Gastrocnemius medialis (tissue), 4 donors: Measurements from ENCODE around the gene C2CD4A. TPM values are rescaled to one million over a fixed set of nuclear protein-coding genes. Genes with fewer than 3 reads are reported as not detected.

Source experiments
- ATAC-seq, 2 donors: fragments of 150-250 bp; one replicate each; pipeline ENCODE4 v1.9.1; 2016
- DNase-seq, 2 donors: peaks; one replicate each; pipeline ENCODE4 v3.0.0-alpha.2; 2019
- H3K27ac ChIP-seq, 4 donors: fragments of 200-600 bp; sonication (generic); 1 replicate in 1 of 4; 2 replicates in 3 of 4; pipeline ENCODE4 v1.5.1; 2016 to 2018; ENCODE audit warnings: mild to moderate bottlenecking in 2 of 4, moderate library complexity in 1 of 4
- H3K27me3 ChIP-seq, 3 donors: fragments of 200-600 bp; sonication (generic) in 2 of 3; 1 replicate in 1 of 3; 2 replicates in 2 of 3; pipeline versions ENCODE4 v1.5.1 to v1.6.0; 2016 to 2019; ENCODE audit warnings: mild to moderate bottlenecking in 1 of 3, moderate library complexity in 1 of 3
- H3K36me3 ChIP-seq, 2 donors: fragments of 200-600 bp; sonication (generic) in 1 of 2; one replicate each; pipeline ENCODE4 v1.5.1; 2017 to 2018
- H3K4me1 ChIP-seq, 2 donors: fragments of 200-600 bp; sonication (generic) in 1 of 2; one replicate each; pipeline ENCODE4 v1.5.1; 2016 to 2017; ENCODE audit warnings: mild to moderate bottlenecking in 2 of 2
- H3K4me3 ChIP-seq, 4 donors: fragments of 200-600 bp; sonication (generic) in 3 of 4; 1 replicate in 1 of 4; 2 replicates in 3 of 4; pipeline ENCODE4 v1.5.1; 2016 to 2019; ENCODE audit warnings: mild to moderate bottlenecking in 2 of 4
- H3K9me3 ChIP-seq, 3 donors: fragments of 200-600 bp; sonication (generic) in 2 of 3; 1 replicate in 1 of 3; 2 replicates in 2 of 3; pipeline ENCODE4 v1.5.1; 2016 to 2019
- POLR2A ChIP-seq, 2 donors: fragments of 450-650 bp; IDR thresholded peaks; one replicate each; pipeline ENCODE4 v1.6.1; 2017; ENCODE audit warnings: antibody characterized with exemption in 2 of 2, mild to moderate bottlenecking in 2 of 2, moderate library complexity in 2 of 2
- in situ Hi-C, 4 donors: fragments of 200-750 bp; cut with MboI; loops; one replicate each; pipeline versions ENCODE4 v1.15.0 to v1.8.0; 2017; ENCODE audit warnings: low sequenced_read_pairs in 4 of 4
- intact Hi-C: fragments of 100-400 bp; cut with DNase I; formaldehyde crosslinking; loops from one replicate; pipeline ENCODE4 v1.15.1; 2023; ENCODE audit warnings: low total_unique reads
- total RNA-seq, 4 donors: library from RNA; depleted of rRNA; stranded (reverse); fragments of >200 nt; gene quantifications; one replicate each; pipeline versions ENCODE4 v1.1.0 to v1.2.3, GENCODE V29; 2016
- TF ChIP-seq, protein P1 (sequence below), 5 experiments: fragments of 450-650 bp in 3 of 5; fragments of 200-600 bp in 2 of 5; sonication (generic) in 2 of 5; IDR thresholded peaks in 4 of 5; conservative IDR thresholded peaks in 1 of 5; 1 replicate in 4 of 5; 2 replicates in 1 of 5; pipeline ENCODE4 v1.5.1; 2016 to 2019; ENCODE audit warnings: antibody characterized with exemption in 5 of 5, mild to moderate bottlenecking in 3 of 5, moderate library complexity in 3 of 5

Gene C2CD4A
- total RNA-seq, 4 donors from 2014 or later: 0.23 to 0.66 (median 0.47) TPM; not detected in 1

DNA sequence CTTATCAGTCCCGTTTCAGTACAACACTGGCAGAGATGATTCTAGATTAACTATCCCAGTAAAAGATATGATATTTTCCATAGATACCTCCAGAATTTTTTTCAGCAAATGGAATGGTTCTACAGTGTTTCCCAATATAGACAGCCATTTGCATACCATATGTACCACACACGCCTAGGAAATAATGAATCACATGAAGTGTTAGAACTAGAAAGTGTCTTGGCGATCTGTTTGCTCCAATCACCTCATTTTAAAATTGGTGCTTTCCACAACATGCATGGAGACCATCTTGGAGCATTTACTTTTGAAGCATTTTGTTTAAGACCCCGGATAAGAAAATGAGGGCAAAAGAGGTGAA, 2.0 kb downstream of the C2CD4A start:
- TF ChIP-seq POLR2A (IDR thresholded peaks at IDR 0.05): no peak
- TF ChIP-seq, protein P1, sequence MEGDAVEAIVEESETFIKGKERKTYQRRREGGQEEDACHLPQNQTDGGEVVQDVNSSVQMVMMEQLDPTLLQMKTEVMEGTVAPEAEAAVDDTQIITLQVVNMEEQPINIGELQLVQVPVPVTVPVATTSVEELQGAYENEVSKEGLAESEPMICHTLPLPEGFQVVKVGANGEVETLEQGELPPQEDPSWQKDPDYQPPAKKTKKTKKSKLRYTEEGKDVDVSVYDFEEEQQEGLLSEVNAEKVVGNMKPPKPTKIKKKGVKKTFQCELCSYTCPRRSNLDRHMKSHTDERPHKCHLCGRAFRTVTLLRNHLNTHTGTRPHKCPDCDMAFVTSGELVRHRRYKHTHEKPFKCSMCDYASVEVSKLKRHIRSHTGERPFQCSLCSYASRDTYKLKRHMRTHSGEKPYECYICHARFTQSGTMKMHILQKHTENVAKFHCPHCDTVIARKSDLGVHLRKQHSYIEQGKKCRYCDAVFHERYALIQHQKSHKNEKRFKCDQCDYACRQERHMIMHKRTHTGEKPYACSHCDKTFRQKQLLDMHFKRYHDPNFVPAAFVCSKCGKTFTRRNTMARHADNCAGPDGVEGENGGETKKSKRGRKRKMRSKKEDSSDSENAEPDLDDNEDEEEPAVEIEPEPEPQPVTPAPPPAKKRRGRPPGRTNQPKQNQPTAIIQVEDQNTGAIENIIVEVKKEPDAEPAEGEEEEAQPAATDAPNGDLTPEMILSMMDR (IDR thresholded peaks at IDR 0.05 in 4 of 5, conservative IDR thresholded peaks at IDR 0.05 in 1 of 5): no peak
- Histone ChIP-seq H3K4me3 (peak overlapping the region; percentile 48 to 67 (median 58)), H3K36me3 (no peaks in the 10 kb centered on the region), H3K9me3 (no peaks in the 10 kb centered on the region), H3K4me1 (peaks cover 9 to 12% of the 10 kb centered on the region in 2 donors), H3K27ac (peak overlapping the region in 1 of 4 donors; percentile 40), H3K27me3 (no peaks in the 10 kb centered on the region)
- intact Hi-C loops: loop anchor here (5.0 to 10.0 kb wide), 2 partner anchors 46 to 239 kb away; no protein-coding TSS in a partner anchor
- in situ Hi-C loops: loop anchor here in 1 of 4 donors (25.0 kb wide), 1 partner anchor 106 kb away; no protein-coding TSS in a partner anchor
- ATAC-seq (no peak), DNase-seq (no peak)

DNA sequence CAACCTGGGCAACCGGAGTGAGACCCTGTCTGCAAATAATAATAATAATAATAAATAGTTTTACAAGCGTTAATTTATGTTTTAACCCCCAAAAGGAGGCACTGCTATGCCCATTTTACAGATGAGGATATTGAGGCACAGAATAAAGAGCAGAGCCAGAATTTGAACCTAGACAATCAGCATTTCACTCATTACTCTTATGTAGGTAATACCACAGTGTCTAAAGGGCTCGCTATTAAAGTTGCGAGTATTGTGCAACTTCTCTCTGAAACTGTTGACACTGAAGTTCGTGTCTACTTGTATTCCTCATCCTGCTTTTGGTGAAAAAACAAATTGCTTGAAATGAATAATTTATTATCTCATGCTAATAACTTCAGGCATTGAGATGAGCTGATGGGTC, 2.8 kb downstream of the C2CD4A start:
- H3K4me3 ChIP-seq: no peak overlapping the region
- in situ Hi-C loops: loop anchor here in 1 of 4 donors (25.0 kb wide), 1 partner anchor 107 kb away; no protein-coding TSS in a partner anchor
- intact Hi-C loops: loop anchor here (5.0 to 10.0 kb wide), 2 partner anchors 45 to 238 kb away; no protein-coding TSS in a partner anchor
- H3K27me3 ChIP-seq: no peaks in the 10 kb centered on the region
- ATAC-seq (no peak), DNase-seq (no peak)
- peaks cover 9 to 12% of the 10 kb centered on the region in 2 donors for H3K4me1 ChIP-seq
- no peak for TF ChIP-seq POLR2A (IDR thresholded peaks at IDR 0.05)
- TF ChIP-seq, protein P1 (IDR thresholded peaks at IDR 0.05 in 4 of 5, conservative IDR thresholded peaks at IDR 0.05 in 1 of 5): no peak
- no peaks in the 10 kb centered on the region for H3K9me3 ChIP-seq
- H3K36me3 ChIP-seq: no peaks in the 10 kb centered on the region
- H3K27ac ChIP-seq: no peak overlapping the region

DNA sequence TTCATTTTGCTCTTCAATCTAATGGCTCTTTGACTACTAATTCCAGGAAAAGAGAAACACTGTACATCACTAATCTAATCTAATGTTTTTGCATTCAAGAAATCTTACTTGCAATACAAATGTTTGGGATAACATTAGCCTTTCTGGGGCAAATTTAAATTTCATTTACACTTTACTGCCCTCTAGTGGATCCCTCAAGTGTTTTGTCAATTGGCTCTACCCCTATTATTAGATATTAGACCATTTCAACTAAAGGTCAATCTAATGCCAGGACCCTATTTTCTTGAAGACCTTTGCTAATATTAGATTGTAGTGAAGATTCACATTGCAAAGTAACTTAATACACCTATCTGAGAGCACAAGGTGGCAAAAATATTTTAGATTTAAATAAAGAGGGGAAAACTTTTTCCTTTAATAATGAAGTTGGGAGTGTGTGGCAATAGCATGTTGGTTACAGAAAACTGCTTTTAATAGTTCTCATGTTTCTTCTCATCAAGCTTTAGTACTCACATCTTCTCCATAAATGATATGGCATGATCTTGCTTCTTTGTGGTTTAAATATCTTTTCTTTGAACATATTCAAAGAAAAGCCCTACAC, 5.0 kb downstream of the C2CD4A start:
- ATAC-seq (no peak), DNase-seq (no peak)
- Histone ChIP-seq H3K27me3 (no peaks in the 10 kb centered on the region), H3K4me1 (peaks cover 8% of the 10 kb centered on the region in 2 donors), H3K27ac (no peak overlapping the region), H3K9me3 (no peaks in the 10 kb centered on the region), H3K4me3 (no peak overlapping the region), H3K36me3 (no peaks in the 10 kb centered on the region)
- in situ Hi-C loops: loop anchor here in 1 of 4 donors (25.0 kb wide), 1 partner anchor 110 kb away; no protein-coding TSS in a partner anchor
- TF ChIP-seq, protein P1 (IDR thresholded peaks at IDR 0.05 in 4 of 5, conservative IDR thresholded peaks at IDR 0.05 in 1 of 5): peak; percentile 41 to 82 (median 67)
- TF ChIP-seq POLR2A (IDR thresholded peaks at IDR 0.05): no peak
- intact Hi-C loops: loop anchor here (5.0 kb wide), 1 partner anchor 200 kb away; no protein-coding TSS in a partner anchor

DNA sequence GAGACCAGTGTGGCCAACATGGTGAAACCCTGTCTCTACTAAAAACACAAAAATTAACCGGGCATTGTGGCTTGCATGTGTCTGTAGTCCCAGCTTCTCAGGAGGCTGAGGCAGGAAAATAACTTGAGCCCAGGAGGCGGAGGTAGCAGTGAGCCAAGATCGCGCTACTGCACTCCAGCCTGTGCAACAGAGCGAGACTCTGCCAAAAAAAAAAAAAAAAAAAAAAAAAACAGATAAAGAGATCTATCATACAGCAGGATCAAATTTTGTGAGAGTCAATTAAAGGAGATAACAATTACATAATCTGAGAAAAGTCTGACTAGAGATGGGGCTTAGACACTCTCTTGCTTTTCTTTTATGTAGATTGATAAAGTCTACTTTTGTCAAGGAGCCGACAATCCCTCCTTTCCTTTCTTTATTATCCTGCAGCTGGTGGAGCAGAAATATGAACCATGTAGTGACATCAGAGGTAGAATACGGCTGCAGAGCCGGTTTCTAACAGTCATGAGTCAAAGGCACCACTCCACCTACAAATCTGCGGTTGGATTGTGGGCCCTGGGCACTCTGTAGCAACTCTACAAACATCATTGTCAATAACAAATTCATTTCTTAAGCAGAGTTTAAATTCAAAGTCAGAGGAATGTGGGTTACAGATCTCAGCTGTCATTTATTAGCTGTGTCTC, 9.0 kb downstream of the C2CD4A start:
- in situ Hi-C loops (no loop called here), intact Hi-C loops (no loop called here)
- TF ChIP-seq POLR2A (IDR thresholded peaks at IDR 0.05): no peak
- TF ChIP-seq, protein P1 (IDR thresholded peaks at IDR 0.05 in 4 of 5, conservative IDR thresholded peaks at IDR 0.05 in 1 of 5): no peak
- Histone ChIP-seq H3K36me3 (no peaks in the 10 kb centered on the region), H3K4me1 (peaks cover 0 to 10% of the 10 kb centered on the region in 2 donors), H3K27ac (peak overlapping the region; percentile 16 to 56 (median 44)), H3K4me3 (peak overlapping the region in 1 of 4 donors; percentile 7), H3K27me3 (no peaks in the 10 kb centered on the region), H3K9me3 (no peaks in the 10 kb centered on the region)
- peak; percentile 75 to 85 for ATAC-seq
- DNase-seq: peak in 1 of 2 donors; percentile 34
